ENCODE results near the gene TMPRSS13.

- TF ChIP-seq CTCF (IDR thresholded peaks at IDR 0.05; ENCODE audit: poor library complexity, severe bottlenecking): no peak
- TF ChIP-seq TAF1 (IDR thresholded peaks at IDR 0.05; ENCODE audit: low read depth): no peak
- no peak for TF ChIP-seq EP300 (conservative IDR thresholded peaks at IDR 0.05; ENCODE audit: poor library complexity, severe bottlenecking)
- no peak for TF ChIP-seq REST (IDR thresholded peaks at IDR 0.05; ENCODE audit: borderline replicate concordance)
- no peak for TF ChIP-seq RAD21 (conservative IDR thresholded peaks at IDR 0.05)
Measured at GRCh38 chr11:117855912-117856651, 73.1 kb downstream of the TMPRSS13 start.

Measured in neural cell (in vitro differentiated cells).